K562 (cell line): ENCODE measurements around the gene SAMD3. TPM values are rescaled to one million over a fixed set of nuclear protein-coding genes. Genes with fewer than 3 reads are reported as not detected.
"Not testable (repeated sequence)": the region's sequence is repeated elsewhere in the genome, so short reads cannot be mapped to it uniquely, and the experiment has no call there.

ENCODE experiments used
- ATAC-seq: fragments of 200-7000 bp; cut with Tn5 transposase; 3 replicates; pipeline ENCODE4 v1.9.1; 2020; ENCODE audit warnings: moderate library complexity
- BruUV-seq: library from RNA; stranded (reverse); fragments of 400-500 nt; replicated peaks from 2 replicates; lab custom pipeline; 2021; lab: Mats Ljungman, UMichigan
- CTCF ChIA-PET: fragments of 300-600 bp; formaldehyde crosslinking; extraction: SDS; loops from one replicate; lab custom pipeline; 2021; ENCODE audit warnings: low intra/inter-chr PET ratio; lab: Yijun Ruan, JAX
- POLR2A ChIA-PET: fragments of 300-600, 350-650 bp; sonication (Branson Sonifier 250); formaldehyde crosslinking; extraction: SDS; loops from one replicate; lab custom pipeline; 2021; ENCODE audit warnings: antibody characterized with exemption, inconsistent platforms; lab: Yijun Ruan, JAX
- DNase-seq, 4 experiments: peaks; one replicate each; pipeline versions ENCODE4 v3.0.0 to v3.0.0-alpha.2; 2011 to 2018; ENCODE audit warnings: low spot score in 3 of 4, mixed read lengths in 3 of 4; ENCODE audit errors: extremely low read depth in 1 of 4
- FAIRE-seq: peaks from 2 replicates; lab custom pipeline; 2011; peaks lifted over from hg19 to GRCh38; lab: Jason Lieb, UNC
- H2AFZ ChIP-seq: 2 replicates; pipeline ENCODE4 v1.6.0; 2011; ENCODE audit warnings: low read depth, low read length, control low read depth, inconsistent platforms
- H3K27ac ChIP-seq: fragments of 200-600 bp; 3 replicates; pipeline ENCODE4 v1.8.0; 2011; ENCODE audit warnings: low read depth, mild to moderate bottlenecking, control low read depth, inconsistent platforms, low read length, moderate library complexity, mixed read lengths; ENCODE audit errors: extremely low read depth
- H3K27me3 ChIP-seq, 2 experiments: fragments of 300-600 bp in 1 of 2; 2 replicates in 1 of 2; 3 replicates in 1 of 2; pipeline versions ENCODE4 v1.6.0 to v1.8.0; 2011; ENCODE audit warnings: inconsistent platforms in 2 of 2, low read length in 2 of 2, mild to moderate bottlenecking in 1 of 2, mixed read lengths in 1 of 2, moderate library complexity in 1 of 2; ENCODE audit not compliant: control insufficient read depth in 2 of 2, insufficient read depth in 2 of 2
- H3K36me3 ChIP-seq: fragments of 300-600 bp; 3 replicates; pipeline ENCODE4 v1.8.0; 2011; ENCODE audit warnings: mild to moderate bottlenecking, low read length, inconsistent platforms; ENCODE audit not compliant: control insufficient read depth, insufficient read depth
- H3K4me1 ChIP-seq, 2 experiments: fragments of 200-600 bp in 1 of 2; replicated peaks in 1 of 2; 2 replicates in 1 of 2; 3 replicates in 1 of 2; pipeline versions ENCODE4 v1.5.1 to v1.8.0; 2011; ENCODE audit warnings: inconsistent platforms in 2 of 2, low read length in 2 of 2, mild to moderate bottlenecking in 1 of 2, mixed read lengths in 1 of 2, moderate library complexity in 1 of 2; ENCODE audit not compliant: control insufficient read depth in 2 of 2, insufficient read depth in 2 of 2
- H3K4me2 ChIP-seq: 2 replicates; pipeline ENCODE4 v1.6.1; 2011; ENCODE audit warnings: low read length, control low read depth, inconsistent platforms, mixed read lengths; ENCODE audit not compliant: insufficient read depth
- H3K4me3 ChIP-seq: fragments of 200-600 bp; sonication (generic), shearing (Covaris generic); 2 replicates; pipeline ENCODE4 v1.5.1; 2016; ENCODE audit warnings: control low read depth, inconsistent platforms
- H3K79me2 ChIP-seq: fragments of 200-600 bp; 3 replicates; pipeline ENCODE4 v1.8.0; 2011; ENCODE audit warnings: low read length, inconsistent platforms; ENCODE audit not compliant: control insufficient read depth, insufficient read depth
- H3K9ac ChIP-seq, 2 experiments: 2 replicates each; pipeline versions ENCODE4 v1.6.0 to v1.6.1; 2011; ENCODE audit warnings: low read depth in 2 of 2, low read length in 2 of 2, control low read depth in 1 of 2, inconsistent platforms in 1 of 2, mild to moderate bottlenecking in 1 of 2, mixed read lengths in 1 of 2; ENCODE audit not compliant: insufficient read depth in 1 of 2
- H3K9me1 ChIP-seq: one replicate; pipeline ENCODE4 v1.6.0; 2011; ENCODE audit warnings: inconsistent platforms, mild to moderate bottlenecking, low read length, moderate library complexity; ENCODE audit not compliant: control insufficient read depth, insufficient read depth
- H3K9me3 ChIP-seq: replicated peaks from 2 replicates; pipeline ENCODE4 v1.5.1; 2011; ENCODE audit warnings: low read depth, low read length, inconsistent platforms; ENCODE audit not compliant: control insufficient read depth, insufficient read depth
- H4K20me1 ChIP-seq: replicated peaks from 2 replicates; pipeline ENCODE4 v1.6.1; 2011; ENCODE audit warnings: low read length, inconsistent platforms, mixed read lengths; ENCODE audit not compliant: control insufficient read depth, insufficient read depth
- ESRRA ChIP-seq: fragments of 450-650 bp; IDR thresholded peaks from 2 replicates; pipeline ENCODE4 v1.6.1; 2014; ENCODE audit warnings: low read depth, mild to moderate bottlenecking, moderate library complexity, borderline replicate concordance
- TAL1 ChIP-seq: fragments of 450-650 bp; IDR thresholded peaks from 2 replicates; pipeline ENCODE4 v1.6.1; 2016; ENCODE audit warnings: mild to moderate bottlenecking
- WGBS: fragments of 100-300 bp; shearing (Covaris generic); methylation state at CpG from one replicate; pipeline ENCODE4 v1.1.6; 2016; ENCODE audit warnings: low coverage, mixed read lengths; ENCODE audit not compliant: insufficient coverage; ENCODE audit errors: missing lambda C conversion rate; 5-methylcytosine and 5-hydroxymethylcytosine counted together
- in situ Hi-C: fragments of 300-500 bp; cut with MboI; formaldehyde crosslinking; loops from 4 replicates; pipeline ENCODE4 v1.15.0; 2018; ENCODE audit warnings: inconsistent platforms, mixed read lengths
- intact Hi-C: fragments of 100-400 bp; cut with micrococcal nuclease; formaldehyde crosslinking; loops from 2 replicates; pipeline ENCODE4 v1.14.2; 2022
- polyA plus RNA-seq, 8 experiments: library from polyadenylated mRNA; depleted of rRNA in 4 of 8; stranded (reverse) in 5 of 8; unstranded in 3 of 8; fragments of >200 nt; fragmentation: Nextera tagmentation in 2 of 8; fragmentation: Illumina TruSeq in 1 of 8; extraction: Ambion mirVana in 2 of 8; extraction: Trizol in 1 of 8; gene quantifications; 2 replicates each; pipeline versions ENCODE4 v1.2.1 to v1.2.3, GENCODE V29; 2011 to 2014; ENCODE audit warnings: inconsistent platforms in 1 of 8, missing spikeins in 1 of 8
- total RNA-seq, 7 experiments: library from RNA; depleted of rRNA in 6 of 7; stranded (reverse); fragments of >200 nt in 6 of 7; fragmentation: Illumina TruSeq in 2 of 7; extraction: Trizol in 2 of 7; gene quantifications; 2 replicates each; pipeline versions ENCODE4 v1.2.1 to v1.2.3, GENCODE V29; 2011 to 2021; ENCODE audit warnings: low replicate concordance in 1 of 7
- TF ChIP-seq, protein P1 (sequence below): fragments of 250-450 bp; sonication (Bioruptor Pico); IDR thresholded peaks from 2 replicates; pipeline ENCODE4 v1.8.0; 2022; ENCODE audit warnings: inconsistent platforms

Gene SAMD3
- total and polyA plus RNA-seq, 9 of the 15 experiments (the other 6 are each of a cell fraction or from before 2014, with no cell fraction given): 0.03 to 0.21 (median 0.18) TPM; not detected in 5

GRCh38 chr6:130150906-130151305 is 71.8 kb downstream of the SAMD3 start (continued):
- TF ChIP-seq, protein P1, sequence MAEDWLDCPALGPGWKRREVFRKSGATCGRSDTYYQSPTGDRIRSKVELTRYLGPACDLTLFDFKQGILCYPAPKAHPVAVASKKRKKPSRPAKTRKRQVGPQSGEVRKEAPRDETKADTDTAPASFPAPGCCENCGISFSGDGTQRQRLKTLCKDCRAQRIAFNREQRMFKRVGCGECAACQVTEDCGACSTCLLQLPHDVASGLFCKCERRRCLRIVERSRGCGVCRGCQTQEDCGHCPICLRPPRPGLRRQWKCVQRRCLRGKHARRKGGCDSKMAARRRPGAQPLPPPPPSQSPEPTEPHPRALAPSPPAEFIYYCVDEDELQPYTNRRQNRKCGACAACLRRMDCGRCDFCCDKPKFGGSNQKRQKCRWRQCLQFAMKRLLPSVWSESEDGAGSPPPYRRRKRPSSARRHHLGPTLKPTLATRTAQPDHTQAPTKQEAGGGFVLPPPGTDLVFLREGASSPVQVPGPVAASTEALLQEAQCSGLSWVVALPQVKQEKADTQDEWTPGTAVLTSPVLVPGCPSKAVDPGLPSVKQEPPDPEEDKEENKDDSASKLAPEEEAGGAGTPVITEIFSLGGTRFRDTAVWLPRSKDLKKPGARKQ (CRISPR knock-in tag): no peak
- no peak for TF ChIP-seq TAL1
- TF ChIP-seq ESRRA: no peak

GRCh38 chr6:130149016-130149415 is 73.7 kb downstream of the SAMD3 start:
- H2AFZ ChIP-seq, intact Hi-C loops, H3K9me3 ChIP-seq, FAIRE-seq, H3K79me2 ChIP-seq, H3K9ac ChIP-seq, H4K20me1 ChIP-seq, ATAC-seq, H3K36me3 ChIP-seq, H3K4me1 ChIP-seq, H3K27ac ChIP-seq, BruUV-seq, H3K27me3 ChIP-seq, CTCF ChIA-PET, in situ Hi-C loops, H3K4me3 ChIP-seq, H3K9me1 ChIP-seq, DNase-seq, H3K4me2 ChIP-seq: not testable (repeated sequence)
- POLR2A ChIA-PET: interaction anchor here (0.6 kb wide), 1 partner anchor 81 kb away, joined by 3 read pairs; no protein-coding TSS in a partner anchor
- WGBS: 3% methylated on average over 2 of the region's 2 CpGs
